Activated T-helper 1 cell treated with anti-CD3 and anti-CD28 coated beads, Interleukin-12 subunit alpha, Interleukin-12 subunit beta, Interleukin-2, Interleukin-4 antibody, amounts not matched to agents 30 ng/mL and 10 ng/mL and 1 ng/mL, durations not matched to agents 14 hours and 24 hours and 36 hours (primary cell): ENCODE measurements around the gene CCNE1. TPM values are rescaled to one million over a fixed set of nuclear protein-coding genes. Genes with fewer than 3 reads are reported as not detected.

Experiments used
- DNase-seq: peaks from one replicate; pipeline ENCODE4 v3.0.0; 2021; ENCODE audit warnings: low spot score
- H3K27ac Mint-ChIP-seq: one replicate; pipeline ENCODE4 v1.8.0; 2021; ENCODE audit warnings: mild to moderate bottlenecking, mixed read lengths
- H3K27me3 Mint-ChIP-seq: one replicate; pipeline ENCODE4 v1.8.0; 2022; ENCODE audit warnings: mild to moderate bottlenecking, moderate library complexity, mixed read lengths; ENCODE audit not compliant: insufficient read depth
- H3K36me3 Mint-ChIP-seq: one replicate; pipeline ENCODE4 v1.8.0; 2021; ENCODE audit warnings: low read depth, mixed read lengths
- H3K4me1 Mint-ChIP-seq: one replicate; pipeline ENCODE4 v1.8.0; 2021; ENCODE audit warnings: low read depth, mixed read lengths
- H3K4me3 Mint-ChIP-seq: one replicate; pipeline ENCODE4 v1.8.0; 2021; ENCODE audit warnings: mild to moderate bottlenecking, moderate library complexity, mixed read lengths
- H3K9me3 Mint-ChIP-seq: one replicate; pipeline ENCODE4 v1.8.0; 2021; ENCODE audit warnings: mixed read lengths
- intact Hi-C: fragments of 100-400 bp; cut with micrococcal nuclease; formaldehyde crosslinking; loops from one replicate; pipeline ENCODE4 v1.15.1; 2024
- total RNA-seq: library from RNA; stranded (reverse); gene quantifications from 2 replicates; pipeline ENCODE4 v1.2.3, GENCODE V29; 2022

CCNE1 gene
- total RNA-seq, 1 donor from 2014 or later = 58.4 TPM

GRCh38 chr19:29866011-29866410 lies 54.2 kb downstream of the CCNE1 start:
- H3K27me3 Mint-ChIP-seq = peaks cover 36% of the 10 kb centered on the region
- H3K4me3 Mint-ChIP-seq = no peak overlapping the region
- H3K9me3 Mint-ChIP-seq = peaks cover 16% of the 10 kb centered on the region
- no peak for DNase-seq
- peaks cover 4% of the 10 kb centered on the region for H3K36me3 Mint-ChIP-seq
- intact Hi-C loops = no loop called here
- H3K27ac Mint-ChIP-seq = no peak overlapping the region
- no peaks in the 10 kb centered on the region for H3K4me1 Mint-ChIP-seq

DNA sequence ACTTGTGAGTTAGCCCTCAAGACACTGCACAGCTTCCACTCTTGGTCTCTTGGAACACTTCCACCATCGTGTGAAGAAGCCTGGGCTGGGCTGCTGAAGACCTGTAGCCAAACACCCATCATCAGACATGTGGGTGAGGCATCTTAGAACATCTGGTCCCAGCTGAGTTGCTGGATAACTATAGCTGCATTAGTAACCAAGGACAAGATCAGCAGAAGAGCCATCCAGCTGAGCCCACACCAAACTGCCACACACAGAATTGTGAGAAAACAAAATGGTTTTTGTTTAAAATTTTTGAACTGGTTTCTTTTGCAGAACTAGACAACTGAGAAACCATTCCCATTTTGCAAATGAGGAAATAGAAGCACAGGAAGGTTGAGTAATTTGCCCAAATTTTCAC lies 56.2 kb downstream of the CCNE1 start:
- peaks cover 5% of the 10 kb centered on the region for H3K4me1 Mint-ChIP-seq
- intact Hi-C loops = no loop called here
- H3K27me3 Mint-ChIP-seq = peaks cover 29% of the 10 kb centered on the region
- no peak overlapping the region for H3K27ac Mint-ChIP-seq
- no peak overlapping the region for H3K4me3 Mint-ChIP-seq
- H3K9me3 Mint-ChIP-seq = peaks cover 16% of the 10 kb centered on the region
- DNase-seq = no peak
- H3K36me3 Mint-ChIP-seq = peaks cover 4% of the 10 kb centered on the region

- DNase-seq = no peak
- peaks cover 15% of the 10 kb centered on the region for H3K27me3 Mint-ChIP-seq
- peak overlapping the region; percentile 1 for H3K4me3 Mint-ChIP-seq
- peaks cover 5% of the 10 kb centered on the region for H3K4me1 Mint-ChIP-seq
- intact Hi-C loops = no loop called here
- no peak overlapping the region for H3K27ac Mint-ChIP-seq
- peaks cover 4% of the 10 kb centered on the region for H3K36me3 Mint-ChIP-seq
- peaks cover 16% of the 10 kb centered on the region for H3K9me3 Mint-ChIP-seq
Observed at GRCh38 chr19:29871143-29871542, 59.4 kb downstream of the CCNE1 start.

DNA sequence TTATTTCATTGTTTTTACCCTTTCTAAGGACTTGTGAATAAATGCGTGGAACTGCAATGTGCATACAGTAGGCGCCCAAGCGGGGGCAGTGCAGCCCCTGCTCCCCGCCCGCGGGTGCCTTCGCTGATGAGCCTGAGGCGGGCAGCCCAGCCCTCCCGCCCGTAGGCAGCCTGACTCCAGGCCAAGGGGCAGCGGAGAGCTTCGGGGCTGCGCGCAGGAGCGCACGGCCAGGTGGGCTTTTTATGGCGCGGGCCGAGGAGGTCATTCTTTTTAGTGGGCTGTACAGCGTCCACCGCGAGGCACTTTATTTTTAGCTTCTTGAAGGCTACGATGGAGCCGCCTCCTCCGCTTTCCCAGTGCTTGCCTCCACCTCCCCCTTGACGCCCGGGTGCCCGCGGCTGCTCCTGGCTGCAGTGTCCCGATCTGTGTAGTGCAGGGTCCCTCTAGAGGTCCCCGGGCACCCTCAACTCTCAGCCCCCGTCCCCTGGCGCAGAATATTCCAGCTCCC lies 60.5 kb downstream of the CCNE1 start:
- H3K27ac Mint-ChIP-seq = no peak overlapping the region
- peaks cover 8% of the 10 kb centered on the region for H3K27me3 Mint-ChIP-seq
- no peak for DNase-seq
- H3K36me3 Mint-ChIP-seq = peaks cover 2% of the 10 kb centered on the region
- intact Hi-C loops = loop anchor here (2.0 kb wide), 2 partner anchors 35 to 265 kb away; partner anchors contain the start of gene POP4
- peaks cover 9% of the 10 kb centered on the region for H3K9me3 Mint-ChIP-seq
- H3K4me3 Mint-ChIP-seq = no peak overlapping the region
- peaks cover 11% of the 10 kb centered on the region for H3K4me1 Mint-ChIP-seq

- intact Hi-C loops = loop anchor here (1.0 to 2.0 kb wide), 6 partner anchors 36 to 266 kb away; partner anchors contain the start of gene POP4
- no peak overlapping the region for H3K27ac Mint-ChIP-seq
- H3K9me3 Mint-ChIP-seq = peaks cover 3% of the 10 kb centered on the region
- H3K36me3 Mint-ChIP-seq = no peaks in the 10 kb centered on the region
- H3K4me3 Mint-ChIP-seq = peak overlapping the region; percentile 61
- peaks cover 11% of the 10 kb centered on the region for H3K4me1 Mint-ChIP-seq
- peaks cover 8% of the 10 kb centered on the region for H3K27me3 Mint-ChIP-seq
- DNase-seq = peak; percentile 61
Observed at GRCh38 chr19:29873024-29873800, 61.4 kb downstream of the CCNE1 start.

Other genes starting within 250 kb of the CCNE1 start
- 115 and 119 TPM in 2 replicates for gene POP4, start 205.7 kb upstream of the CCNE1 start, total RNA-seq
- gene PLEKHF1, start 146.5 kb upstream of the CCNE1 start, total RNA-seq = 30.9 and 35.0 TPM in 2 replicates
- gene C19orf12, start 96.7 kb upstream of the CCNE1 start, total RNA-seq = 47.9 and 50.2 TPM in 2 replicates
- gene URI1, start 130.2 kb downstream of the CCNE1 start, total RNA-seq = 62.9 and 67.6 TPM in 2 replicates